ENCODE data around the gene MSMB. TPM values are rescaled to one million over a fixed set of nuclear protein-coding genes. Genes with fewer than 3 reads are reported as not detected.

Gene MSMB
- total RNA-seq, 2 experiments from 2014 or later: not detected

DNA sequence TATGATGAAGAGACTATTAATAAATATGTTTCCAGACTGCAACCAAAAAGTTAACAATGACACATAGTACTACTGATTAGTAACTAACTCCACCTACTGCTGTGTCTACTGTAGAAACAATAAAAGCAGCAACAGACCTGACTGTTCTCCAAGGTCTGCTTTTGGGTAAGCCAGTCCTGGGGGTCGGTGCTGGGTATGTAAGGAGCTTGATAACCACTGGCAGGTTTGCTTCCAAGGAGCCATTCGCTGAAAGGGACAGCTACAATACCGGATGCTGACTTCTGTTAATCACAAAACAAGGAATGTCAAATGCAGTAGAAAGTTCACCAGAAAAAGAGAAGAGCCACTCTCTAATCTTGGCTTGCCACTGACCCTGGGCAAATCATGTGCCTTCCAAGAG, 33.3 kb downstream of the MSMB start:
- Histone ChIP-seq H2AFZ (ENCODE audit: low read length) (no peak overlapping the region), H3K79me2 (ENCODE audit: insufficient read depth, low read depth, low read length) (peaks cover 26% of the 10 kb centered on the region), H3K4me1 (ENCODE audit: insufficient read depth, low read length, poor library complexity, severe bottlenecking) (no peaks in the 10 kb centered on the region), H4K20me1 (ENCODE audit: insufficient read depth, low read length) (no peaks in the 10 kb centered on the region), H3K36me3 (ENCODE audit: insufficient read depth, low read length) (peaks cover 99% of the 10 kb centered on the region), H3K27ac (ENCODE audit: low read depth, low read length, poor library complexity, severe bottlenecking) (no peak overlapping the region), H3K9me2 (ENCODE audit: insufficient read depth, low read length) (no peaks in the 10 kb centered on the region), H3K4me3 (ENCODE audit: low read depth, low read length, poor library complexity, severe bottlenecking) (no peak overlapping the region), H3K4me2 (ENCODE audit: low read length) (no peak overlapping the region), H3K9me3 (ENCODE audit: low read length) (no peaks in the 10 kb centered on the region)
- no TSS peak for BruUV-seq (replicated peaks)
- CTCF ChIA-PET (ENCODE audit: unreplicated experiment): no interaction called here
- no peak for TF ChIP-seq CTCF (conservative IDR thresholded peaks at IDR 0.05; ENCODE audit: low read length)
- no peak for TF ChIP-seq EZH2phosphoT487 (IDR thresholded peaks at IDR 0.05; ENCODE audit: borderline replicate concordance, low read depth, low read length)
- intact Hi-C loops (cut with micrococcal nuclease; ENCODE audit: unreplicated experiment): no loop called here
- no peak for DNase-seq (ENCODE audit: low spot score)
- POLR2A ChIA-PET: interaction anchor here (0.7 kb wide), 1 partner anchor 9 kb away, joined by 4 read pairs; no protein-coding TSS in a partner anchor

DNA sequence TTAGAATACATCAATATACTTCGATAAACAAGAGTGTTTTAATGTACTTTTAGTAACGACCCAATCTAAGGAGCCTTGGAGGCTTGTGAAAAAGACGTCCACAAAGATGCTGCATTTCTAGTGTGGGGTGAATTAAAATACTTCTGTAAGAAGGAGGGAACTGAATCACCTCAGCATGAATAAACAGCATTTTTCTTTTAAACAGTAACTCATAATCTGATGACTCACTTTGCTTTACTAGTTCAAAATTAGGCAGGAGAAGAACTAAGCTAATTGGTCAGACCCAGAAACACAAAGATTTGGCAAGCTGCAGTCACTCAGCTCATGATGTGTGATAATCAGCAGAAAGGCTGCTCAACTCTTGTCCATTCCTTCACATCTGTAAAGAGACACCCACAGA, 39.9 kb downstream of the MSMB start:
- H3K4me1 ChIP-seq (ENCODE audit: insufficient read depth, low read length, poor library complexity, severe bottlenecking): no peaks in the 10 kb centered on the region
- H3K9me3 ChIP-seq (ENCODE audit: low read length): no peaks in the 10 kb centered on the region
- H3K79me2 ChIP-seq (ENCODE audit: insufficient read depth, low read depth, low read length): no peaks in the 10 kb centered on the region
- H4K20me1 ChIP-seq (ENCODE audit: insufficient read depth, low read length): no peaks in the 10 kb centered on the region
- H3K4me2 ChIP-seq (ENCODE audit: low read length): no peak overlapping the region
- no peaks in the 10 kb centered on the region for H3K9me2 ChIP-seq (ENCODE audit: insufficient read depth, low read length)
- peaks cover 100% of the 10 kb centered on the region for H3K36me3 ChIP-seq (ENCODE audit: insufficient read depth, low read length)
- ChIA-PET CTCF (ENCODE audit: unreplicated experiment) (no interaction called here), POLR2A (interaction anchor here (0.6 to 3.1 kb wide), 2 partner anchors 14 to 620 kb away, joined by 3 to 11 read pairs; no protein-coding TSS in a partner anchor)
- intact Hi-C loops (cut with micrococcal nuclease; ENCODE audit: unreplicated experiment): no loop called here
- TF ChIP-seq EZH2phosphoT487 (IDR thresholded peaks at IDR 0.05; ENCODE audit: borderline replicate concordance, low read depth, low read length): no peak
- no peak for TF ChIP-seq CTCF (conservative IDR thresholded peaks at IDR 0.05; ENCODE audit: low read length)
- no peak overlapping the region for H3K27ac ChIP-seq (ENCODE audit: low read depth, low read length, poor library complexity, severe bottlenecking)
- BruUV-seq (replicated peaks): no TSS peak
- DNase-seq (ENCODE audit: low spot score): no peak
- no peak overlapping the region for H3K4me3 ChIP-seq (ENCODE audit: low read depth, low read length, poor library complexity, severe bottlenecking)
- H2AFZ ChIP-seq (ENCODE audit: low read length): no peak overlapping the region

DNA sequence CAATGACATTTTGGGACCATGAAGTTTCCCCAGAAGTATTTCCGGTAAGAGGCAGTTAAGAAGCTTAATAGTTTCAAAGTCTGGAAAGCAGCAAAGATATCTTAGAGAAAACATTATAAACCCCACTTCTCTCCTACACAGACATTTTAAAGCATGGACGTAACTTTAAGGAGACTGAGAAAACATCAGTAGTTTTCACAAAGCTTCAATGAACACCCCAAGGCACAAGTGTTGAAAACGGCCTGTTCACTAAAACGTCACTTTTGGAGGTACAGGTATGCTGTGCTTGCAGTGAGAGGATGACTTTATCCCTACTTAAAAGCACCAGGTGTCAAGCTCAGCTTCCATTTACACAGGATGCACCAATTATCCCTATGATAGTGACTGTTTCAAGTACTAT, 40.7 kb downstream of the MSMB start:
- Histone ChIP-seq H3K4me2 (ENCODE audit: low read length) (no peak overlapping the region), H3K36me3 (ENCODE audit: insufficient read depth, low read length) (peaks cover 100% of the 10 kb centered on the region), H3K4me1 (ENCODE audit: insufficient read depth, low read length, poor library complexity, severe bottlenecking) (no peaks in the 10 kb centered on the region), H3K9me3 (ENCODE audit: low read length) (no peaks in the 10 kb centered on the region), H4K20me1 (ENCODE audit: insufficient read depth, low read length) (no peaks in the 10 kb centered on the region), H3K79me2 (ENCODE audit: insufficient read depth, low read depth, low read length) (no peaks in the 10 kb centered on the region), H3K9me2 (ENCODE audit: insufficient read depth, low read length) (no peaks in the 10 kb centered on the region), H3K4me3 (ENCODE audit: low read depth, low read length, poor library complexity, severe bottlenecking) (no peak overlapping the region), H2AFZ (ENCODE audit: low read length) (no peak overlapping the region), H3K27ac (ENCODE audit: low read depth, low read length, poor library complexity, severe bottlenecking) (no peak overlapping the region)
- BruUV-seq (replicated peaks): TSS peak; percentile 69
- no peak for DNase-seq (ENCODE audit: low spot score)
- intact Hi-C loops (cut with micrococcal nuclease; ENCODE audit: unreplicated experiment): no loop called here
- POLR2A ChIA-PET: interaction anchor here (0.7 to 3.1 kb wide), 3 partner anchors 10 to 19 kb away, joined by 3 to 11 read pairs (median 3); no protein-coding TSS in a partner anchor
- CTCF ChIA-PET (ENCODE audit: unreplicated experiment): no interaction called here
- TF ChIP-seq EZH2phosphoT487 (IDR thresholded peaks at IDR 0.05; ENCODE audit: borderline replicate concordance, low read depth, low read length) (no peak), CTCF (conservative IDR thresholded peaks at IDR 0.05; ENCODE audit: low read length) (no peak)
